Spleen (tissue), 7 donors: ENCODE results near the gene ATP6V1E1.

ENCODE experiments used
- POLR2A ChIP-seq, 3 donors: fragments of 450-650 bp; IDR thresholded peaks; one replicate each; pipeline ENCODE4 v1.5.1; 2017; ENCODE audit warnings: antibody characterized with exemption in 3 of 3, mild to moderate bottlenecking in 1 of 3
- POLR2AphosphoS5 ChIP-seq, 3 donors: sonication (generic); formaldehyde crosslinking; IDR thresholded peaks; one replicate each; pipeline ENCODE4 v1.5.1; 2017; ENCODE audit warnings: antibody characterized with exemption in 3 of 3
- TF ChIP-seq, protein P1 (sequence below), 11 experiments: fragments of 200-600 bp in 7 of 11; fragments of 450-650 bp in 4 of 11; sonication (generic) in 4 of 11; IDR thresholded peaks in 8 of 11; conservative IDR thresholded peaks in 3 of 11; 1 replicate in 7 of 11; 2 replicates in 4 of 11; pipeline versions ENCODE4 v1.4.0 to v1.8.0; 2016 to 2021; ENCODE audit warnings: antibody characterized with exemption in 11 of 11, inconsistent platforms in 4 of 11, mild to moderate bottlenecking in 1 of 11
- donor health status: DM: no; HTN: no; CAD: no; lungs with moderate emphysema.
- donor health status: DM: no; HTN: no; CAD: no.
- donor health status: DM: no; HTN: no; CAD: no.

DNA sequence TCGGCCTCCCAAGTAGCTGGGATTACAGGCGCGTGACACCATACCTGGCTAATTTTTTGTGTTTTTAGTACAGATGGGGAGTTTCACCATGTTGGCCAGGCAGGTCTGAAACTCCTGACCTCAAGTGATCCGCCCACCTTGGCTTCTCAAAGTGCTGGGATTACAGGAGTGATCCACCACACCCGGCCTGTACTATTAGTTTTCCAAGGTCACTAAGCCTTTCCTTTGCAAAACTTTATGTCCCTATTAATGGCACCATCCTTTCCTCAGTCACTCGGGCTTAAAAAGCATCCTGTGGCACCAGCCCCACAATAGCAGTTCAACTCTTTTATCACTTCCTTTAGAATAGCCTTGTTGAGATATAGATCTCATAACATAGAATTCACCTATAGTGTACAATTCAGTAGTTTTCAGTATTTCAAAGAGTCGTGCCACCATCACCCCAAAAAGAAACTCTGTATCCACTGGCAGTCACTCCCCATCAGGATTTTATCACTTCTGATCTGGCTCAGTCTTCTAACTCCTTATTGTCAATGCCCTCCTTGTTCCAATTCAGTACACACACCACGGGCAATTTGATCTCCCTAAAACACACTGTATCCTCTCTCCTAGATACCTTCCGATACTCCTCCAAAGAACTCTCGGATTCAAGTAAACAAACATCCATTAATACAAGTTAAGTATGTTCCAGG lies 9.1 kb upstream of the ATP6V1E1 start:
- TF ChIP-seq POLR2AphosphoS5 (IDR thresholded peaks at IDR 0.05) (no peak), POLR2A (IDR thresholded peaks at IDR 0.05) (no peak)
- TF ChIP-seq, protein P1, sequence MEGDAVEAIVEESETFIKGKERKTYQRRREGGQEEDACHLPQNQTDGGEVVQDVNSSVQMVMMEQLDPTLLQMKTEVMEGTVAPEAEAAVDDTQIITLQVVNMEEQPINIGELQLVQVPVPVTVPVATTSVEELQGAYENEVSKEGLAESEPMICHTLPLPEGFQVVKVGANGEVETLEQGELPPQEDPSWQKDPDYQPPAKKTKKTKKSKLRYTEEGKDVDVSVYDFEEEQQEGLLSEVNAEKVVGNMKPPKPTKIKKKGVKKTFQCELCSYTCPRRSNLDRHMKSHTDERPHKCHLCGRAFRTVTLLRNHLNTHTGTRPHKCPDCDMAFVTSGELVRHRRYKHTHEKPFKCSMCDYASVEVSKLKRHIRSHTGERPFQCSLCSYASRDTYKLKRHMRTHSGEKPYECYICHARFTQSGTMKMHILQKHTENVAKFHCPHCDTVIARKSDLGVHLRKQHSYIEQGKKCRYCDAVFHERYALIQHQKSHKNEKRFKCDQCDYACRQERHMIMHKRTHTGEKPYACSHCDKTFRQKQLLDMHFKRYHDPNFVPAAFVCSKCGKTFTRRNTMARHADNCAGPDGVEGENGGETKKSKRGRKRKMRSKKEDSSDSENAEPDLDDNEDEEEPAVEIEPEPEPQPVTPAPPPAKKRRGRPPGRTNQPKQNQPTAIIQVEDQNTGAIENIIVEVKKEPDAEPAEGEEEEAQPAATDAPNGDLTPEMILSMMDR (IDR thresholded peaks at IDR 0.05 in 8 of 11, conservative IDR thresholded peaks at IDR 0.05 in 3 of 11), result no peak
